Embryonic facial prominence (tissue), 1 donor: ENCODE measurements around the gene CLMP.
"Not testable (repeated sequence)": the region's sequence is repeated elsewhere in the genome, so short reads cannot be mapped to it uniquely, and the experiment has no call there.

Experiments
- DNase-seq: peaks from one replicate; pipeline ENCODE4 v3.0.0-alpha.2; 2016; ENCODE audit errors: extremely low spot score

The CLMP gene

GRCh38 chr11:123168241-123168640, 26.8 kb downstream of the CLMP start:
- no peak for DNase-seq

- no peak for DNase-seq
Measured at GRCh38 chr11:123166071-123166559, 28.9 kb downstream of the CLMP start.

GRCh38 chr11:123164732-123165450, 30.2 kb downstream of the CLMP start:
- DNase-seq, result no peak

- no peak for DNase-seq
Measured at GRCh38 chr11:123163621-123164020, 31.4 kb downstream of the CLMP start.

- DNase-seq, result no peak
Measured at GRCh38 chr11:123161376-123162030, 33.5 kb downstream of the CLMP start.

- DNase-seq, result no peak
Measured at GRCh38 chr11:123159183-123159857, 35.7 kb downstream of the CLMP start.

GRCh38 chr11:123158033-123159003, 36.7 kb downstream of the CLMP start:
- no peak for DNase-seq

GRCh38 chr11:123152951-123153350, 42.1 kb downstream of the CLMP start:
- DNase-seq, result no peak

GRCh38 chr11:123152346-123152745, 42.7 kb downstream of the CLMP start:
- DNase-seq, result not testable (repeated sequence)

- no peak for DNase-seq
Measured at GRCh38 chr11:123151796-123152195, 43.3 kb downstream of the CLMP start.

- DNase-seq, result no peak
Measured at GRCh38 chr11:123151366-123151765, 43.7 kb downstream of the CLMP start.

- DNase-seq, result no peak
Measured at GRCh38 chr11:123150882-123151281, 44.2 kb downstream of the CLMP start.

- DNase-seq, result no peak
Measured at GRCh38 chr11:123148965-123149364, 46.1 kb downstream of the CLMP start.

GRCh38 chr11:123145661-123146060, 49.4 kb downstream of the CLMP start:
- DNase-seq, result no peak

GRCh38 chr11:123145220-123145619, 49.8 kb downstream of the CLMP start:
- DNase-seq, result no peak

GRCh38 chr11:123144707-123145106, 50.3 kb downstream of the CLMP start:
- DNase-seq, result no peak

GRCh38 chr11:123143921-123144320, 51.1 kb downstream of the CLMP start:
- no peak for DNase-seq

- no peak for DNase-seq
Measured at GRCh38 chr11:123143476-123143875, 51.6 kb downstream of the CLMP start.

GRCh38 chr11:123139206-123139605, 55.8 kb downstream of the CLMP start:
- DNase-seq, result no peak

- no peak for DNase-seq
Measured at GRCh38 chr11:123137431-123138224, 57.4 kb downstream of the CLMP start.
